HEK293 (cell line): ENCODE measurements around the gene CRMP1.

Experiments used
- CTCF ChIA-PET: fragments of 350-600 bp; formaldehyde crosslinking; extraction: SDS; loops from one replicate; lab custom pipeline; 2021; ENCODE audit warnings: antibody characterized with exemption; lab: Yijun Ruan, JAX
- POLR2A ChIA-PET: fragments of 300-600 bp; formaldehyde crosslinking; extraction: SDS; loops from one replicate; lab custom pipeline; 2020; ENCODE audit warnings: antibody characterized with exemption, inconsistent platforms; lab: Yijun Ruan, JAX
- H3K27ac ChIP-seq: fragments of 200-500 bp; sonication (Bioruptor generic); 2 replicates; pipeline ENCODE4 v1.5.1; 2014; ENCODE audit warnings: low read depth, low read length, control low read depth, inconsistent platforms; ENCODE audit errors: extremely low read depth
- H3K36me3 ChIP-seq, 2 experiments: fragments of 200-500 bp in 1 of 2; sonication (Bioruptor generic) in 1 of 2; 1 replicate in 1 of 2; 2 replicates in 1 of 2; pipeline ENCODE4 v1.5.1; 2014 to 2017; ENCODE audit warnings: inconsistent platforms in 2 of 2, low read length in 2 of 2; ENCODE audit not compliant: control insufficient read depth in 2 of 2, insufficient read depth in 1 of 2
- H3K4me1 ChIP-seq: fragments of 200-500 bp; sonication (Bioruptor generic); 2 replicates; pipeline ENCODE4 v1.5.1; 2014; ENCODE audit warnings: mild to moderate bottlenecking, low read length, inconsistent platforms; ENCODE audit not compliant: control insufficient read depth, insufficient read depth
- H3K4me3 ChIP-seq: 2 replicates; pipeline ENCODE4 v1.5.1; 2011; ENCODE audit warnings: low read depth, mild to moderate bottlenecking, control low read depth, low read length, moderate library complexity
- H3K9me3 ChIP-seq: fragments of 200-500 bp; sonication (Bioruptor generic); 2 replicates; pipeline ENCODE4 v1.5.1; 2014; ENCODE audit warnings: low read depth, low read length, inconsistent platforms; ENCODE audit not compliant: control insufficient read depth, insufficient read depth
- HIC1 ChIP-seq: fragments of 450-650 bp; formaldehyde crosslinking; IDR thresholded peaks from 2 replicates; pipeline ENCODE4 v1.5.1; 2016; ENCODE audit warnings: missing biosample characterization, missing genetic modification characterization
- SETDB1 ChIP-seq: IDR thresholded peaks from one replicate; pipeline ENCODE4 v1.6.1; 2017; ENCODE audit warnings: mild to moderate bottlenecking, low read length, moderate library complexity, mixed read lengths; ENCODE audit not compliant: insufficient read length
- ZBTB17 ChIP-seq: fragments of 450-650 bp; formaldehyde crosslinking; IDR thresholded peaks from 2 replicates; pipeline ENCODE4 v1.5.1; 2016; ENCODE audit warnings: missing biosample characterization, missing genetic modification characterization
- ZNF19 ChIP-seq: fragments of 450-650 bp; formaldehyde crosslinking; IDR thresholded peaks from 2 replicates; pipeline ENCODE4; 2016; ENCODE audit warnings: missing biosample characterization, missing genetic modification characterization, low read depth
- ZNF302 ChIP-seq: fragments of 450-650 bp; formaldehyde crosslinking; IDR thresholded peaks from 2 replicates; pipeline ENCODE4 v1.5.1; 2016; ENCODE audit warnings: missing biosample characterization, missing genetic modification characterization, low read depth
- ZNF362 ChIP-seq: fragments of 450-650 bp; formaldehyde crosslinking; IDR thresholded peaks from 2 replicates; pipeline ENCODE4 v1.5.1; 2016; ENCODE audit warnings: missing biosample characterization, missing genetic modification characterization
- ZNF394 ChIP-seq: fragments of 450-650 bp; formaldehyde crosslinking; IDR thresholded peaks from 2 replicates; pipeline ENCODE4 v1.5.1; 2016; ENCODE audit warnings: missing biosample characterization, missing genetic modification characterization, mild to moderate bottlenecking, moderate library complexity, borderline replicate concordance
- ZNF514 ChIP-seq: fragments of 450-650 bp; formaldehyde crosslinking; IDR thresholded peaks from 2 replicates; pipeline ENCODE4 v1.5.1; 2016; ENCODE audit warnings: missing biosample characterization, missing genetic modification characterization
- ZNF623 ChIP-seq: fragments of 450-650 bp; formaldehyde crosslinking; IDR thresholded peaks from 2 replicates; pipeline ENCODE4 v1.5.1; 2016; ENCODE audit warnings: missing biosample characterization, missing genetic modification characterization
- ZNF792 ChIP-seq: fragments of 450-650 bp; formaldehyde crosslinking; IDR thresholded peaks from 2 replicates; pipeline ENCODE4 v1.5.1; 2016; ENCODE audit warnings: missing biosample characterization, missing genetic modification characterization
- ZSCAN30 ChIP-seq: fragments of 450-650 bp; IDR thresholded peaks from 2 replicates; pipeline ENCODE4 v1.5.1; 2018; ENCODE audit warnings: missing biosample characterization, mild to moderate bottlenecking, missing genetic modification characterization, moderate library complexity
- TF ChIP-seq, protein P1 (sequence below): fragments of 450-650 bp; formaldehyde crosslinking; IDR thresholded peaks from 2 replicates; pipeline ENCODE4 v1.5.1; 2016; ENCODE audit warnings: missing biosample characterization, missing genetic modification characterization
- TF ChIP-seq, protein P2 (sequence below): fragments of 450-650 bp; formaldehyde crosslinking; IDR thresholded peaks from 2 replicates; pipeline ENCODE4 v1.5.1; 2016; ENCODE audit warnings: missing biosample characterization, missing genetic modification characterization, borderline replicate concordance
- TF ChIP-seq, protein P3 (sequence below): fragments of 450-650 bp; formaldehyde crosslinking; IDR thresholded peaks from 2 replicates; pipeline ENCODE4 v1.5.1; 2017; ENCODE audit warnings: missing biosample characterization, missing genetic modification characterization
- TF ChIP-seq, protein P4 (sequence below): fragments of 450-650 bp; formaldehyde crosslinking; IDR thresholded peaks from 2 replicates; pipeline ENCODE4 v1.5.1; 2016; ENCODE audit warnings: missing biosample characterization, missing genetic modification characterization, low read depth
- TF ChIP-seq, protein P5 (sequence below): fragments of 450-650 bp; formaldehyde crosslinking; IDR thresholded peaks from 2 replicates; pipeline ENCODE4 v1.5.1; 2016; ENCODE audit warnings: missing biosample characterization, missing genetic modification characterization

The CRMP1 gene

GRCh38 chr4:5885733-5886132 is 7.2 kb downstream of the CRMP1 start:
- TF ChIP-seq HIC1 (tag by site-specific recombination), result no peak
- POLR2A ChIA-PET, result no interaction called here
- no peaks in the 10 kb centered on the region for H3K36me3 ChIP-seq
- CTCF ChIA-PET, result no interaction called here
- no peaks in the 10 kb centered on the region for H3K9me3 ChIP-seq
- no peak overlapping the region for H3K4me3 ChIP-seq
- H3K27ac ChIP-seq, result no peak overlapping the region
- H3K4me1 ChIP-seq, result no peaks in the 10 kb centered on the region

DNA sequence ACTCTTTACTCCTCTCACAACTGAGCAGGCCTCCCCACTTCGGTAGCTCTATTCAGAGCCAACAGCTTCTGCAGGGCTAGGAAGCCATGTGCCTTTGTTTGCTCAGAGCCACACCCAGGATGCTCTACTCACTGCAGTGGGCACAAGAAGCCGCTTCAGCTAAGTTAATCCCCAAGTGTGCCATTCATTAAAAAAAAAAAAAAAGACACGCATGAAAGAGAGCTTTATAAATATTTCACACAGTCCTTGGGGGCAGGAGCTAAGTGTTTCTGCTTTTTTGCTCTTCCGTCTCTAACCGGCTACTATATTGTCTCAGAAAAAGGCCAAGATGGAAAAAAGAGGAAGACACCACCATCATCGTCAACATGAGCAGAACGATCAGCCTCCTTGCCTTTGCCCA is 8.1 kb downstream of the CRMP1 start:
- TF ChIP-seq ZNF623 (tag by site-specific recombination) (no peak), ZBTB17 (tag by site-specific recombination) (no peak), ZNF394 (no peak), ZNF514 (tag by site-specific recombination) (no peak), ZNF19 (no peak)
- TF ChIP-seq, protein P1, sequence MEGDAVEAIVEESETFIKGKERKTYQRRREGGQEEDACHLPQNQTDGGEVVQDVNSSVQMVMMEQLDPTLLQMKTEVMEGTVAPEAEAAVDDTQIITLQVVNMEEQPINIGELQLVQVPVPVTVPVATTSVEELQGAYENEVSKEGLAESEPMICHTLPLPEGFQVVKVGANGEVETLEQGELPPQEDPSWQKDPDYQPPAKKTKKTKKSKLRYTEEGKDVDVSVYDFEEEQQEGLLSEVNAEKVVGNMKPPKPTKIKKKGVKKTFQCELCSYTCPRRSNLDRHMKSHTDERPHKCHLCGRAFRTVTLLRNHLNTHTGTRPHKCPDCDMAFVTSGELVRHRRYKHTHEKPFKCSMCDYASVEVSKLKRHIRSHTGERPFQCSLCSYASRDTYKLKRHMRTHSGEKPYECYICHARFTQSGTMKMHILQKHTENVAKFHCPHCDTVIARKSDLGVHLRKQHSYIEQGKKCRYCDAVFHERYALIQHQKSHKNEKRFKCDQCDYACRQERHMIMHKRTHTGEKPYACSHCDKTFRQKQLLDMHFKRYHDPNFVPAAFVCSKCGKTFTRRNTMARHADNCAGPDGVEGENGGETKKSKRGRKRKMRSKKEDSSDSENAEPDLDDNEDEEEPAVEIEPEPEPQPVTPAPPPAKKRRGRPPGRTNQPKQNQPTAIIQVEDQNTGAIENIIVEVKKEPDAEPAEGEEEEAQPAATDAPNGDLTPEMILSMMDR (tag by site-specific recombination), result no peak
- TF ChIP-seq, protein P2, sequence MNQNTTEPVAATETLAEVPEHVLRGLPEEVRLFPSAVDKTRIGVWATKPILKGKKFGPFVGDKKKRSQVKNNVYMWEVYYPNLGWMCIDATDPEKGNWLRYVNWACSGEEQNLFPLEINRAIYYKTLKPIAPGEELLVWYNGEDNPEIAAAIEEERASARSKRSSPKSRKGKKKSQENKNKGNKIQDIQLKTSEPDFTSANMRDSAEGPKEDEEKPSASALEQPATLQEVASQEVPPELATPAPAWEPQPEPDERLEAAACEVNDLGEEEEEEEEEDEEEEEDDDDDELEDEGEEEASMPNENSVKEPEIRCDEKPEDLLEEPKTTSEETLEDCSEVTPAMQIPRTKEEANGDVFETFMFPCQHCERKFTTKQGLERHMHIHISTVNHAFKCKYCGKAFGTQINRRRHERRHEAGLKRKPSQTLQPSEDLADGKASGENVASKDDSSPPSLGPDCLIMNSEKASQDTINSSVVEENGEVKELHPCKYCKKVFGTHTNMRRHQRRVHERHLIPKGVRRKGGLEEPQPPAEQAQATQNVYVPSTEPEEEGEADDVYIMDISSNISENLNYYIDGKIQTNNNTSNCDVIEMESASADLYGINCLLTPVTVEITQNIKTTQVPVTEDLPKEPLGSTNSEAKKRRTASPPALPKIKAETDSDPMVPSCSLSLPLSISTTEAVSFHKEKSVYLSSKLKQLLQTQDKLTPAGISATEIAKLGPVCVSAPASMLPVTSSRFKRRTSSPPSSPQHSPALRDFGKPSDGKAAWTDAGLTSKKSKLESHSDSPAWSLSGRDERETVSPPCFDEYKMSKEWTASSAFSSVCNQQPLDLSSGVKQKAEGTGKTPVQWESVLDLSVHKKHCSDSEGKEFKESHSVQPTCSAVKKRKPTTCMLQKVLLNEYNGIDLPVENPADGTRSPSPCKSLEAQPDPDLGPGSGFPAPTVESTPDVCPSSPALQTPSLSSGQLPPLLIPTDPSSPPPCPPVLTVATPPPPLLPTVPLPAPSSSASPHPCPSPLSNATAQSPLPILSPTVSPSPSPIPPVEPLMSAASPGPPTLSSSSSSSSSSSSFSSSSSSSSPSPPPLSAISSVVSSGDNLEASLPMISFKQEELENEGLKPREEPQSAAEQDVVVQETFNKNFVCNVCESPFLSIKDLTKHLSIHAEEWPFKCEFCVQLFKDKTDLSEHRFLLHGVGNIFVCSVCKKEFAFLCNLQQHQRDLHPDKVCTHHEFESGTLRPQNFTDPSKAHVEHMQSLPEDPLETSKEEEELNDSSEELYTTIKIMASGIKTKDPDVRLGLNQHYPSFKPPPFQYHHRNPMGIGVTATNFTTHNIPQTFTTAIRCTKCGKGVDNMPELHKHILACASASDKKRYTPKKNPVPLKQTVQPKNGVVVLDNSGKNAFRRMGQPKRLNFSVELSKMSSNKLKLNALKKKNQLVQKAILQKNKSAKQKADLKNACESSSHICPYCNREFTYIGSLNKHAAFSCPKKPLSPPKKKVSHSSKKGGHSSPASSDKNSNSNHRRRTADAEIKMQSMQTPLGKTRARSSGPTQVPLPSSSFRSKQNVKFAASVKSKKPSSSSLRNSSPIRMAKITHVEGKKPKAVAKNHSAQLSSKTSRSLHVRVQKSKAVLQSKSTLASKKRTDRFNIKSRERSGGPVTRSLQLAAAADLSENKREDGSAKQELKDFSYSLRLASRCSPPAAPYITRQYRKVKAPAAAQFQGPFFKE, result no peak
- ChIA-PET POLR2A (no interaction called here), CTCF (no interaction called here)
- no peak overlapping the region for H3K4me3 ChIP-seq
- H3K9me3 ChIP-seq, result no peaks in the 10 kb centered on the region
- H3K4me1 ChIP-seq, result no peaks in the 10 kb centered on the region
- H3K27ac ChIP-seq, result no peak overlapping the region
- no peaks in the 10 kb centered on the region for H3K36me3 ChIP-seq

GRCh38 chr4:5883916-5884315 is 9.0 kb downstream of the CRMP1 start:
- no peaks in the 10 kb centered on the region for H3K36me3 ChIP-seq
- no peaks in the 10 kb centered on the region for H3K9me3 ChIP-seq
- POLR2A ChIA-PET, result no interaction called here
- CTCF ChIA-PET, result no interaction called here
- H3K4me3 ChIP-seq, result no peak overlapping the region
- no peak overlapping the region for H3K27ac ChIP-seq
- H3K4me1 ChIP-seq, result no peaks in the 10 kb centered on the region
- no peak for TF ChIP-seq ZNF792
- TF ChIP-seq, protein P3, sequence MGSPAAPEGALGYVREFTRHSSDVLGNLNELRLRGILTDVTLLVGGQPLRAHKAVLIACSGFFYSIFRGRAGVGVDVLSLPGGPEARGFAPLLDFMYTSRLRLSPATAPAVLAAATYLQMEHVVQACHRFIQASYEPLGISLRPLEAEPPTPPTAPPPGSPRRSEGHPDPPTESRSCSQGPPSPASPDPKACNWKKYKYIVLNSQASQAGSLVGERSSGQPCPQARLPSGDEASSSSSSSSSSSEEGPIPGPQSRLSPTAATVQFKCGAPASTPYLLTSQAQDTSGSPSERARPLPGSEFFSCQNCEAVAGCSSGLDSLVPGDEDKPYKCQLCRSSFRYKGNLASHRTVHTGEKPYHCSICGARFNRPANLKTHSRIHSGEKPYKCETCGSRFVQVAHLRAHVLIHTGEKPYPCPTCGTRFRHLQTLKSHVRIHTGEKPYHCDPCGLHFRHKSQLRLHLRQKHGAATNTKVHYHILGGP, result no peak
- no peak for TF ChIP-seq SETDB1
- no peak for TF ChIP-seq ZSCAN30 (tag by site-specific recombination)
- no peak for TF ChIP-seq ZNF302 (tag by site-specific recombination)
- TF ChIP-seq ZNF362, result no peak
- TF ChIP-seq, protein P4, sequence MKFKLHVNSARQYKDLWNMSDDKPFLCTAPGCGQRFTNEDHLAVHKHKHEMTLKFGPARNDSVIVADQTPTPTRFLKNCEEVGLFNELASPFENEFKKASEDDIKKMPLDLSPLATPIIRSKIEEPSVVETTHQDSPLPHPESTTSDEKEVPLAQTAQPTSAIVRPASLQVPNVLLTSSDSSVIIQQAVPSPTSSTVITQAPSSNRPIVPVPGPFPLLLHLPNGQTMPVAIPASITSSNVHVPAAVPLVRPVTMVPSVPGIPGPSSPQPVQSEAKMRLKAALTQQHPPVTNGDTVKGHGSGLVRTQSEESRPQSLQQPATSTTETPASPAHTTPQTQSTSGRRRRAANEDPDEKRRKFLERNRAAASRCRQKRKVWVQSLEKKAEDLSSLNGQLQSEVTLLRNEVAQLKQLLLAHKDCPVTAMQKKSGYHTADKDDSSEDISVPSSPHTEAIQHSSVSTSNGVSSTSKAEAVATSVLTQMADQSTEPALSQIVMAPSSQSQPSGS (tag by site-specific recombination), result no peak
- TF ChIP-seq, protein P5, sequence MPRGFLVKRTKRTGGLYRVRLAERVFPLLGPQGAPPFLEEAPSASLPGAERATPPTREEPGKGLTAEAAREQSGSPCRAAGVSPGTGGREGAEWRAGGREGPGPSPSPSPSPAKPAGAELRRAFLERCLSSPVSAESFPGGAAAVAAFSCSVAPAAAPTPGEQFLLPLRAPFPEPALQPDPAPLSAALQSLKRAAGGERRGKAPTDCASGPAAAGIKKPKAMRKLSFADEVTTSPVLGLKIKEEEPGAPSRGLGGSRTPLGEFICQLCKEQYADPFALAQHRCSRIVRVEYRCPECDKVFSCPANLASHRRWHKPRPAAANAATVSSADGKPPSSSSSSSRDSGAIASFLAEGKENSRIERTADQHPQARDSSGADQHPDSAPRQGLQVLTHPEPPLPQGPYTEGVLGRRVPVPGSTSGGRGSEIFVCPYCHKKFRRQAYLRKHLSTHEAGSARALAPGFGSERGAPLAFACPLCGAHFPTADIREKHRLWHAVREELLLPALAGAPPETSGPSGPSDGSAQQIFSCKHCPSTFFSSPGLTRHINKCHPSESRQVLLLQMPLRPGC (tag by site-specific recombination), result no peak
